ENCODE measurements around the gene BHLHA15.

The BHLHA15 gene

GRCh38 chr7:98211221-98211675 lies at the start of gene BHLHA15:
TSS of gene BHLHA15 (plus strand) at chr7:98211439. CDS start at chr7:98212310, 871 bp downstream.
- peak; percentile 45 to 59 for DNase-seq

DNA sequence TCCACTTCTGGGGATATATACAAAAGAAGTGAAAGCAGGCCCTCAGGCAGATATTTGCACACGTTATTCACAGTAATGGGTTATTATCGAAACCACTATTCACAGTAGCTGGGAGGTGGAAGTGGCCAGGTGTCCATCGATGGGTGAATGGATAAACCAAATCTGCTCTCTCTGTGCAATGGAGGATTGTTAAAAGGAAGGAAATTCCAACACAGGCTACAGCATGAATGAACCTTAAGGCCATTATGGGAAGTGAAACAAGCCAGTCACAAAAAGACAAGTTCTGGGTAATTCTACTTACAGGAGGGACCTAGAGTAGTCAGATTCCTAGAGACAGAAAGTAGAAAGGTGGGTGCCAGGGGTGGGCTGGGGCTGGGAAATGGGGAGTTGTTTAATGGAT lies 48.5 kb upstream of the BHLHA15 start:
- DNase-seq, result no peak

- DNase-seq, result no peak
Measured at GRCh38 chr7:98163269-98163668, 48.0 kb upstream of the BHLHA15 start.

- no peak for DNase-seq
Measured at GRCh38 chr7:98163704-98164494, 47.3 kb upstream of the BHLHA15 start.

GRCh38 chr7:98165827-98166667 lies 45.2 kb upstream of the BHLHA15 start:
- peak; percentile 69 to 72 for DNase-seq

- no peak for DNase-seq
Measured at GRCh38 chr7:98166668-98166970, 44.6 kb upstream of the BHLHA15 start.

GRCh38 chr7:98167653-98168052 lies 43.6 kb upstream of the BHLHA15 start:
- no peak for DNase-seq

GRCh38 chr7:98168181-98168903 lies 42.9 kb upstream of the BHLHA15 start:
- peak; percentile 63 to 64 for DNase-seq

- no peak for DNase-seq
Measured at GRCh38 chr7:98168904-98169621, 42.2 kb upstream of the BHLHA15 start.

- DNase-seq, result no peak
Measured at GRCh38 chr7:98170966-98171365, 40.3 kb upstream of the BHLHA15 start.

- no peak for DNase-seq
Measured at GRCh38 chr7:98171449-98171848, 39.8 kb upstream of the BHLHA15 start.

DNA sequence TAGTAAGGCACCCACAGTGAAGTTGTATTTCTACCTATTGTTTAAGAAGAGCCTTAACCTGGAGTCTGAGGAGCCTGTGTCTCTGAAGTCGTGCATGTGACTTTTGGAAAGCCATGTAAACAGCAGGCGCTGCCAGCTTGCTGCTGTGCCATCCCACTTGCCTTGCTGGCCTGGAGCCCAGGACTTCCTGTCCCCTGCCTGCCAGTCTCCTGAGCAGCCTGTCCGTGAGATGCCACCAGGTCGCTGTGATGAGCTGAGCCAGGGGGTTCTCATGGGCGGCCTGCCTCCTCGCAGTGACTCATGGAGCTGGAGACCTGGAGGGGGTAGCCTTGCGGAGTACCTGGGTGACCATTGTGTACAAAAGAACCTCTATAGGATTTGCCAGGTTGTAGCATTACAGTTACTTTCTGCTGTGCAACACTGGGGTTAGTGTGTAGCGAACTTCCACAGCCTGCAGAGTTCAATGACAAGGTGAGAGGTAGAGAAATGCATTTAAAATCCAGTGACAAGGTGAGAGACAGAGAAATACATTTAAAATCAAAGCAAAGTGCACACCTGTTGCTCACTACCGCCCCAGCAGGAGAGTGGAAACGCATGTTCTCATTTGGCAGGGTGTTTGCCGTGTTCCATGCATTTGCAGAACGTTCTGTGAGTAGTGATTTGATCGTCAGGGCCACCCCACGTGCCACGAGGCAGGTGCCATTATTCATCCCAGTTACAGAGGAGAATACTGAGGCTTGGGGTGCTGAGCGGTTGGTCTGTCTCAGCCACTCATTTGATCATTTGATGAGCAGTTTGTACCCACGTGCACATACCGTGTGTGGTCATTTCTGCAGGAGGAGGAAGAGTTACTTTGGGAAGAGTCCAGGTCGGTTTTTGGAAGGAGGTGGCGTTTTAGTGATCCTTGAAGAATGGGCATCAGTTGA lies 36.6 kb upstream of the BHLHA15 start:
- DNase-seq, result no peak

GRCh38 chr7:98175260-98175940 lies 35.8 kb upstream of the BHLHA15 start:
- DNase-seq, result no peak

GRCh38 chr7:98177553-98177952 lies 33.7 kb upstream of the BHLHA15 start:
- DNase-seq, result no peak

DNA sequence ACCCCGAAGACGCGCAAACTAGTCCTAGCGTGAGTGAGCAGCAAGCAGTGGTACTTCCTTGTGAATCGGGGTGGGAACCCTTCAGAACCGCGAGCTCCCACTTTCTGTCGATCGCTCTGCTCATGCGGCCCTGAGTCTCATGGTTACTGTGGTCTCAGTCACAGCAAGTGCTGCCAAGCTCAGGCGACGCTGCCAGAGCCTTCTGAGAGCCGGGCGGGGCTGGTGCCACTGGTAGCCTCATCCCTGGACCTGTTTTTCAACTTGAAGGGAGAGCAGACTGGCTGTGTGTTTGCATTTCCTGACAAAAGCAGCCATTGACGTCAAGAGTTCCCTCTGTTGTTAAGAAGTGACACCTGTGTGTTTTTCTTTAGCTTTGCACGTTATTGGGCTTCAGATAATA lies 32.9 kb upstream of the BHLHA15 start:
- no peak for DNase-seq

GRCh38 chr7:98178762-98179490 lies 32.3 kb upstream of the BHLHA15 start:
- DNase-seq, result no peak

- no peak for DNase-seq
Measured at GRCh38 chr7:98180751-98181150, 30.5 kb upstream of the BHLHA15 start.

DNA sequence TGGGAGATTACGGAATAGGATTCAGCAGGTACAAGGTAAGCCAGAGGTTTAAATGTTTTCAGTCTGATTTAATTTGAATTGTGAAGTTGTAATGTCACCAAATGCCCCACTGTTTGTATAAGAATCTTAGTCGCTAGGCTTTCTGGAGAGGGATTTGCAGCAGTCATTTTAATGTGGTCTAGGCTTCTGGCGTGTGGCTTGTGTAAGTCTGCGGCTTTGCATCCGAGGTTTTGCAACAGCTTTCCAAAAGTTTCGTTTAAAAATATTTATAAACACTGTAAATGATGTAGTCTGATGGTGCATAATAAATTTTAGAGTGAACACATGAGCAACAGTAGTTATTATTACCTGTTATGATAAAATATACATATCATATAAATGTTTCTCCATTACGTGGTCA lies 26.1 kb upstream of the BHLHA15 start:
- no peak for DNase-seq

DNA sequence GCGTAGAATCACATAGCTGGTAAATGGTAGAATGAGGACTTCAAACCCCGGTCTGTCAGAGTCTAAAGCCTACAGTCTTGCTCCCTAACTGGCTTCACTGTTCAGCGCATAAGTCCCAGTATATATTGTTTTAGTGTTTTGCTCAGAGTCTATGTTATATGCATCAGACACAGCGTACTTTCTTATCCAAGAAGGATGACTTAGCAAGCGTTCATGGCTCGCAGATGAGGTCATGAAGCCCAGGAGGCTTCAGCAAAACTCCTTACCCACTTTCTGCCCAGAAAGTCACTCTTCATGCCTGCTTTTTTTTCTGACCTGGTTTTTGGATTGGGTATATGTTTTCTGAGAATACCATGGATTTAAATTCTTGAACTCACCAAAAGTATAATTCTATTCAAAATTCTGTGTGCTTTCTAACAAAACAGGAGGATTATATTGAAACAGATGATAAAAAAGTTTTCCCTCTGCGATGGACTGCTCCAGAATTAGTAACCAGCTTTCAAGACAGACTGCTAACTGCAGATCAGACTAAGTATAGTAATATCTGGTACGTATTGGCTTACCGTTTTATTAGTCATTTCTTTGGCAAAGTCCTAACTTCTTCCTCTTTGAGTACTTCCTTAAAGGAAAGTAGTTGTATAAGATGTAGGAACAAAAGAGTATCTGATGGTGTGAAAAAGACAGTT lies 24.6 kb upstream of the BHLHA15 start:
- no peak for DNase-seq

DNA sequence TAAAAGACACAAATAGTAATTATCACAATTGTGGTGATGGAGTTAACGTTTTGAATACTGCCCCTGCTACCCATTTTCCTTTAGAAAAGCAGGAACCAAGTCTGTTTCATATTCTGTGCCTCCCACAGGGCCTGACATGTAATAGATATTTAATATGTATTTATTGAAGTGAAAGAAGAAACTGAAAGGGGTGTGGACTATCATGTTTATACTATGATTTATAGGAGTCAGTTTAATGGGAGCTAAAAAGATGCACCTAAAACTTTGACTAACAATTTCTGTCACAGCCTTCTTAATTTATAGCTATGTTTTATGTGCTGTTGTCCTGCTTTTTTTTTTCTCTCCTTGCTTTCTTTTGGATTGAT lies 24.1 kb upstream of the BHLHA15 start:
- DNase-seq, result no peak
